Limb (tissue), 2 donors: ENCODE data around the gene CNFN.

Experiments
- DNase-seq, 2 donors: peaks; one replicate each; pipeline ENCODE4 v3.0.0-alpha.2; 2016; ENCODE audit errors: extremely low spot score in 2 of 2

Gene CNFN

DNA sequence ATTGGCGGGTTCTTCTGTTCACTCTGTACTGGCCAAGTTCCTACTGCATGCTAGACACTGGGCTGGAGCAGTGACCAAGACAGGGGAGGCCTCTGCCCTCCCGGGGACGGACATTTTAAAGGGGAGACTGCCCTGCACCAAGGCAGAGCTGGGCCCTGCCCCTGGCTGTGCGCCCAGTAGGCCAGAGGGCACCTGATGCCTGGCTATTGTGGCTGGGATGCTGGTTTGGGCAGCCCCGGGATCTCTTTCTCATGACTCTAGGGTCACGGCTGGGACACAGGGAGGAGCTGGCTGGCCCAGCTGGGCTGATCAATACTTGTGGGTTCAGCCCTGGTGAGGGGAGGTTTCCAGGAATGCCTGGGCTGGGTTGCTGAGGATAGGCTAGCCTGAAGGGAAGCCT is 19.4 kb upstream of the CNFN start:
- no peak for DNase-seq

- DNase-seq: no peak
Measured at GRCh38 chr19:42407816-42408175, 17.7 kb upstream of the CNFN start.

GRCh38 chr19:42407085-42407815 is 17.2 kb upstream of the CNFN start:
- no peak for DNase-seq

GRCh38 chr19:42406111-42406510 is 16.0 kb upstream of the CNFN start:
- no peak for DNase-seq

DNA sequence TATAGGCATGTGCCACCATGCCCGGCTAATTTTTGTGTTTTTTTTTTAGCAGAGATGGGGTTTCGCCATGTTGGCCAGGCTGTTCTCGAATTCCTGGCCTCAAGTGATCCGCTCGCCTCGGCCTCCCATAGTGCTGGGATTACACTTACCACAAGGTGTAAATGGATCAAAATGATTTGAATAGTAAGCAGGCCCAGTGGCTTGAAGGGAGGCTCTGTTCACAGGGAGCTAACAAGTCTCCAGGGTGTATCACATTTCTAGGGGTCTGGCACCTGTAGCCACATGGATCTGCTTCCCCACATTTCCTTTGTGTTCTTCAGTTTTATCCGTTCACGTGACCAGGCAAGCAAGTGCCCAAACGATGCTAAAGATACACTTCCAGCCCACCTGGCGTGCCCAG is 13.5 kb upstream of the CNFN start:
- DNase-seq: no peak

- no peak for DNase-seq
Measured at GRCh38 chr19:42402376-42403116, 12.4 kb upstream of the CNFN start.

DNA sequence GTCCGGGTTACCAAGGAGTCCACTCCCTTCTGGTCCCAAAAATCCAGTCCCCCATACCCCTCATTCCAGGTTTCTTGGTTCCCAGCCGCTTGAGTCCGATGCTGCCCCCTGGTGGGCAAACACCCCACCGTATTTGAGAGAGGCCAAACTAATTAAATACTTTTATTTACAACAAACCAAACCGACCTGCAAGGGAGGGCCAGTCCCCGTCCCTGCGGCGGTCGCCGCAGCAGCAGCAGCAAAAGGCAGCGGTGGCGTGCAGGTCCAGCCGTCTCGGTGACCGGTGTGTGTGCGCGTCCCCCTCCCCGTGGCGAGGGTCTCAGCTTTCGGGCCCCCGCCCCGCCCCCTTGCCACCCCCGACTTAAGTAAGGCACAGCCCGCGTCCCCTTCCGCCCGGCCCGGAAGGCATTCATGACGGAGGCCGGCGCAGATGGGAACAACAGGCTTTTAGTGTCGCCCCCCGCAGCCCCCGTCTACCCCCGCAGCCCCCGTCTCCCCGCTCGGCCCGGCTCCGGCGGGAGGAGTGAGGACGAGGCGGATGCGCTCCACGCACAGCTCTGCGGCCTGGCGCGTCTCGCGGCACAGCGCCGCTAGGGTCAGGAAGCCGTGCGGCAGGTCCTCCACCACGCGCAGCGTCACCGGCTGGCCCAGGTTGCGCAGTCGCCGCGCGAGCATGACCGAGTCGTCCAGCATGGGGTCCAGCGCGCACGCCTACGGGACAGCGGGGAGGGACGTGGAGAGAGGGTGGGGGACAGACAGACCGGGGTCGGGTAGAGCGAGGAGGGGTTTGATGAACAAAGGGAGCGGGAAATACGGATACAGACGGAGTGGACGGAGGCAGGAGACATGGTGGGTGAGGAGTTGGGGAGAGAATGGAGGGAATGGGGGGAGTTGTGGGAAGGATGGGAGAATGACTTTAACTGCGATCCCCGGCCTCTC is 11.5 kb upstream of the CNFN start:
- DNase-seq: peak; percentile 81 to 93

- no peak for DNase-seq
Measured at GRCh38 chr19:42400404-42400803, 10.3 kb upstream of the CNFN start.

DNA sequence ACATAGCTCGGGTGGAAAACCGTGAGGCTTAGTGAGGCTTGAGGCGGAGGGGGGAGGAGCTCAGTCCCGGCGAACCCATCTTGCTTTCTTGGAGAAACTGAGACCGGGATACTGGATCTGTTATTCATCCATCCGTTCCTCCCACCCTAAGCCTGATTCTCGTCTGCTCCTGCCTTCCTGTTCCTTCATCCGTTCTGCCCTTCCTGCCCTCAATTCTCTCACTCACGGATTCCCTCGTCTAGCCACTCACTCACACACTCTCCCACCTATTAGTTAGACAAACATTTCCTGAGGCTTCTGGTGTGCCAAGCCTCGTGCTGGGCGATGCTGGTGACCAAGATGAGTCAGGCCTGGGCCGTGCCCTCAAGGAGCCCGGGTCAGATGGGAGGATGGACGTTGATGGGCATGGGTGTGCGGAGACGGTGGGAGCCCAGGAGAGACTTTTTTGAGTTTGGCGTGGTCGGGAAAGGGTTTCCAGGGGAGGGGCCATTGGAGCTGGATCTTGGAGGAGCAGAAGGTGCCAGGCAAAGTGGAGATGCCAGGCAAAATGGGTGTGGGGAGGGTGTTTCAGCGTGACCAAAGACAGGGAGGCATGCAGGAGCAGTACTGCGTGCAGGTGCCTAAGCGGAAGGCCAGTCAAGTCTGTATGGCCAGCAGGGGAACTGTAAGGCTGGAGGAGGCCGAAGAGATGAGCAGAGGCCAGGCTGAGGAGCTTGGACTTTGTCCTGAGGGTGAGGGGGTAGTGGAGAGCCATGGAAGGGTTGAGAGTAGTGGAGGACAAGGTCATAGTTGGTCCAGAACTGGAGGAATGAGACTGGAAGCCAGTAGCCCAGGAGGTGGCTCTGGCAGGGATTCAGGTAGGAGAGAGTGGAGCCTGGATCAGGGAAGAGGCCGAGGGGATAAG is 7.4 kb upstream of the CNFN start:
- no peak for DNase-seq

DNA sequence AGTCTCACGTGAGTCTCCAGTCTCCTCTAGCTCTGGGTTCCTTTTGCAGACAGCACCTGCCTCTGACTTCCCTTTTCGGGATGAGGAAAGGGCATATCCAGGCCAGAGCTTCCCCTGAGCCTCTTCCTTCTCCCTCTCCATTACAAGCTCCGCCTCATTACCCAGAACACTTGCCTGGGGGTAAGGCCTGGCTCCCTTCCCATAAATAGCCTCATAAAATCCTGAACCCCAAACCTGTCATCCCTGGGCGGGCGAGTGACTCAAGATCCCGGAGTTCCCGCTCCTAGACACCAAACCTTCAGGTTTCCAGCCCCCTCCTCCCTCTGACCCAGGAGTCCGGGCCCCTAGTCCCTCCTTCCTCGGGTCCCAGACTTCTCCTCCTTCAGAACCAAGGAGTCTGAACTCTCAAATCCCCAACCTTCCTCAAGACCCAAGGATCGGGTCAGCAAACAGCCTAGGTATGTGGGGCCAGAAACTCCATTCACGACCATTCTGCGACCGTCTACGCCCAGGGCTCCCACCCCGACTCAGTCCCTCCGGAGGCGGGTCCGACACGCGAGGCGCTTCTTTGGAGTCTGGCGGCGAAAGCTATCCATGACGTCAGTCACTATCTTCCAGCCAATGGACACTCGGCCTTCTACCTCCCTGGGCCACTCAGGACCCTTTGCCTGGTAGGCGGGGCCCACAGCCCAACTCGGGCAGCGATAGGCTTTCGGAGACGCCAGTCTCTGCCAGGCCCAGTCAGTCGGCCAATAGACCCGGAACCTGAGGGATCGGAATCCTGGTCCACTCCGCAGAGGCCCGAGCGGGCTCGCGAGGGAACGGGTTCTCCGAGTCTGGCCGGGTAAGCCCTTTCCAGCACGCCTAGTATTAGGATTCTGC is 6.5 kb upstream of the CNFN start:
- peak; percentile 97 to 100 for DNase-seq

DNA sequence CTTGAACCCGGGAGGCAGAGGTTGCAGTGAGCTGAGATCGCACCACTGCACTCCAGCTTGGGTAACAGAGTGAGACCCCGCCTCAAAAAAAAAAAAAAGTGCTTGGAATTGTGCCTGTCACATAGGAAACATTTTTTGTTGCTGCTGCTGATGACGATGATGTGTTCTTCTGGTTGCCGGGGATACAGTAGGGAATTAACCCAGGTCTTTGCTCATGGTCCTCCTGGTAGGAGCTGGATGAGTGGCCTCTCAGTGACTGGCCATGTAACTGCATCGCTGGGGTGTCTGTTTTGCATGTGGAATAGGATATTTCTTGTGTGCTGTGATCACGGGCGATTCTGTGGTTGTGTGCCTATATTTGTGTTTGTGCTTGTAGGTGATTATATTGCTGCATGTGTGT is 4.7 kb upstream of the CNFN start:
- no peak for DNase-seq

GRCh38 chr19:42392165-42392564 is 2.1 kb upstream of the CNFN start:
- no peak for DNase-seq

GRCh38 chr19:42388851-42389489 is 1.1 kb downstream of the CNFN start:
- no peak for DNase-seq

- peak in 1 of 2 donors; percentile 56 for DNase-seq
Measured at GRCh38 chr19:42386974-42387707, 3.0 kb downstream of the CNFN start.

DNA sequence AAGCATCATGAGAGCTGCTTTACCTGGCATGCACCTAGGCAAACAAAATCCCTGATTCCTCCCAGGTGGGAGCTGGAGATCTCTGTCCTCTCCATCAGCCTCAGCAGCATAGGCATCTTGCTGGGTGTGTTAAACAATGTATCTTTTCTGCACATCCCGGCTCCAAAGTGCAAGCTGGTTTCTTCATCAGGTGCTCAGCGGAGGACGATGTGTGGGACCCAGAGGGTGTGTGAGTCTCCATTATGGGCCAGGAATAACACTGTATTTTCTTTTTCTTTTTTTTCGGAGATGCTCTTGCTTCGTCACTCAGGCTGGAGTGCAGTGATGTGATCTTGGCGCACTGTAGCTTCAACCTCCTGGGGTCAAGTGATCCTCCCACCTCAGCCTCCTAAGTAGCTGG is 9.9 kb downstream of the CNFN start:
- no peak for DNase-seq

DNA sequence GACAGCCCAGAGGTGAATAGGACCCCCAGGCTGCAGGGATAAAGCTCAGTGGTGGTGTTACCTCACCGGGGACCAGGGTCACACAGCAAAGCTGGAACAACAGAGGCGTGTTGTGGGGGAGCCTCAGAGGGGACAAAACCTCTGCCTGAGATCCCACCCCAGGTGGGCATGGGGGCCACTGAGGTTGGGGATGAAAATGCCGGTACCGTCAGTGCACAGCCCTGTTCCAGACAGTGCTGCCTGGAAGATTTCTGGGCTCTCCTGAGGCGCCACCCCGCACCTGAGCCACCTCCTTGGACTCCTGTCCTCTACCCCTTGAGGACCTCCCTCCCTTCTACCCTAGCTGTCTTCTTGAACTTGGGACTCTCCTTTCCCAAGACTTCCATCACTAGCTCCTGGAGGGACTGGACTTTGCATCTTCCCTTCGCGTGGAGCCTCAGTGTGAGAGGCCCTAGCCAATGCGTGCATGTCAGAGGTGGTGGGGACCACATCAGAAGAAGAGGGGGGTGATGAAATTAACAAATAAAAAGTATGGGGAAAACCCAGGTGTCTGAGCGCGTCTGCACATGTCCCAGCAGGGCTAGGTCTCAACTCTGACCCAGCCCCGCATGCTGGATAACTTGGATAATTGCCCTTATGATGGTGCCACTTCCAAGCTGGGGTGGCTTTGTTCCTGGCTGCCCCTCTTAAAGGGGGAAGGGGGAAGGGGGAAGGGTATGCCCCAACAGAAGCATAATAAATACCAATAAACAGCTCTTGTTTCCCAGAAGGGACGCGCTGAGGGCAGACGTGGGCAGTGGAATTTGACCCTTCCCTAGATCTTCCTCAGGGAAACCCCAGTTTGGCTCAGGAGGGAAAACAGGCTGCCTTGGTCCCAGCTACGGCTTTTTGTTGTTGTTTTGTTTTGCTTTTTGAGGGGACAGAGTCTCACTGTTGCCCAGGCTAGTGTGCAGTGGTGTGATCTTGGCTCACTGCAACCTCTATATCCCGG is 11.6 kb downstream of the CNFN start:
- DNase-seq: no peak

GRCh38 chr19:42376177-42376555 is 13.9 kb downstream of the CNFN start:
- no peak for DNase-seq
